HCT116 (cell line): Measurements from ENCODE around the gene CHMP1B. TPM values are rescaled to one million over a fixed set of nuclear protein-coding genes. Genes with fewer than 3 reads are reported as not detected.

Source experiments
- ATAC-seq: fragments of 200-7000 bp; cut with Tn5 transposase; 2 replicates; pipeline ENCODE4 v1.9.1; 2020; ENCODE audit warnings: mild to moderate bottlenecking, moderate library complexity
- Bru-seq: library from RNA; stranded (reverse); fragments of 400-500 nt; gene quantifications from one replicate; lab custom pipeline; 2021; lab: Mats Ljungman, UMichigan
- BruChase-seq, 2 experiments: library from RNA; stranded (reverse); fragments of 400-500 nt; gene quantifications; one replicate each; lab custom pipeline; 2021; lab: Mats Ljungman, UMichigan
- BruUV-seq: library from RNA; stranded (reverse); fragments of 400-500 nt; replicated peaks from 2 replicates; lab custom pipeline; 2021; lab: Mats Ljungman, UMichigan
- CTCF ChIA-PET: fragments of 300-600 bp; sonication (Branson Sonifier 250); formaldehyde crosslinking; loops from one replicate; lab custom pipeline; 2021; ENCODE audit warnings: antibody characterized with exemption; lab: Charles Lee
- POLR2A ChIA-PET: fragments of 300-600, 350-600 bp; sonication (Branson Sonifier 250); formaldehyde crosslinking; loops from one replicate; lab custom pipeline; 2021; ENCODE audit warnings: antibody characterized with exemption; lab: Charles Lee
- RAD21 ChIA-PET, 2 experiments: fragments of 300-600 bp; sonication (Branson Sonifier 250); formaldehyde crosslinking; loops; one replicate each; lab custom pipeline; 2023; ENCODE audit warnings: low total read pairs in 2 of 2; ENCODE audit not compliant: uncharacterized antibody in 2 of 2, unreplicated experiment in 2 of 2, low non-redundant PET in 1 of 2; lab: Charles Lee
- DNase-seq: peaks from one replicate; pipeline ENCODE4 v3.0.0-alpha.2; 2010; ENCODE audit warnings: low read depth, low spot score
- H2AFZ ChIP-seq: fragments of 200-600 bp; shearing (Covaris generic), sonication (generic); 2 replicates; pipeline ENCODE4 v1.6.1; 2017; ENCODE audit warnings: low read depth, mixed run types, mixed read lengths, antibody characterized with exemption, low read length; ENCODE audit not compliant: poor library complexity, severe bottlenecking
- H3K27ac ChIP-seq: 2 replicates; pipeline ENCODE4 v1.5.1; 2012; ENCODE audit warnings: low read depth, low read length
- H3K27me3 ChIP-seq: fragments of 200-600 bp; sonication (generic); 2 replicates; pipeline ENCODE4 v1.6.1; 2016; ENCODE audit warnings: mixed run types, low read length, mixed read lengths; ENCODE audit not compliant: insufficient read depth
- H3K36me3 ChIP-seq, 2 experiments: fragments of 200-500 bp in 1 of 2; fragments of 200-600 bp in 1 of 2; sonication (Bioruptor generic) in 1 of 2; sonication (generic) in 1 of 2; 2 replicates each; pipeline versions ENCODE4 v1.5.1 to v1.6.1; 2014 to 2016; ENCODE audit warnings: low read length in 2 of 2, inconsistent platforms in 1 of 2, mixed read lengths in 1 of 2, mixed run types in 1 of 2; ENCODE audit not compliant: insufficient read depth in 2 of 2, control insufficient read depth in 1 of 2
- H3K4me1 ChIP-seq, 2 experiments: fragments of 200-600 bp in 1 of 2; sonication (generic) in 1 of 2; 2 replicates each; pipeline versions ENCODE4 v1.5.1 to v1.6.1; 2012 to 2017; ENCODE audit warnings: low read length in 2 of 2, inconsistent platforms in 1 of 2, mild to moderate bottlenecking in 1 of 2, mixed read lengths in 1 of 2, mixed run types in 1 of 2, moderate library complexity in 1 of 2; ENCODE audit not compliant: insufficient read depth in 2 of 2, control insufficient read depth in 1 of 2
- H3K4me2 ChIP-seq: fragments of 200-600 bp; sonication (generic); 2 replicates; pipeline ENCODE4 v1.6.1; 2017; ENCODE audit warnings: mixed run types, low read length, mixed read lengths
- H3K4me3 ChIP-seq, 2 experiments: fragments of 200-600 bp in 1 of 2; sonication (generic) in 1 of 2; replicated peaks in 1 of 2; 2 replicates each; pipeline ENCODE4 v1.5.1; 2011 to 2016; ENCODE audit warnings: low read length in 2 of 2, control low read depth in 1 of 2, low read depth in 1 of 2, mild to moderate bottlenecking in 1 of 2, mixed read lengths in 1 of 2, mixed run types in 1 of 2
- H3K79me2 ChIP-seq: fragments of 200-600 bp; sonication (generic); 2 replicates; pipeline ENCODE4 v1.6.1; 2017; ENCODE audit warnings: mild to moderate bottlenecking, mixed run types, low read length, moderate library complexity, mixed read lengths; ENCODE audit not compliant: insufficient read depth
- H3K9ac ChIP-seq: fragments of 200-600 bp; sonication (generic); 2 replicates; pipeline ENCODE4 v1.6.1; 2016; ENCODE audit warnings: low read length, mixed read lengths
- H3K9me2 ChIP-seq: fragments of 200-600 bp; sonication (generic), shearing (Covaris generic); 2 replicates; pipeline ENCODE4 v1.6.1; 2017; ENCODE audit warnings: mixed run types, mild to moderate bottlenecking, moderate library complexity; ENCODE audit not compliant: insufficient read depth
- H3K9me3 ChIP-seq, 2 experiments: fragments of 200-500 bp in 1 of 2; fragments of 200-600 bp in 1 of 2; sonication (Bioruptor generic) in 1 of 2; sonication (generic) in 1 of 2; 2 replicates each; pipeline ENCODE4 v1.6.1; 2014 to 2017; ENCODE audit warnings: low read length in 2 of 2, mixed read lengths in 2 of 2, inconsistent platforms in 1 of 2, low read depth in 1 of 2, mild to moderate bottlenecking in 1 of 2, mixed run types in 1 of 2, moderate library complexity in 1 of 2; ENCODE audit not compliant: control insufficient read depth in 1 of 2, insufficient read depth in 1 of 2
- H4K20me1 ChIP-seq: fragments of 200-600 bp; sonication (generic), shearing (Covaris generic); 2 replicates; pipeline ENCODE4 v1.6.1; 2017; ENCODE audit warnings: mixed run types, mild to moderate bottlenecking, moderate library complexity; ENCODE audit not compliant: insufficient read depth
- CBX3 ChIP-seq: IDR thresholded peaks from 2 replicates; pipeline ENCODE4 v1.6.1; 2012; ENCODE audit warnings: low read depth
- CEBPB ChIP-seq: IDR thresholded peaks from 2 replicates; pipeline ENCODE4 v1.6.1; 2012; ENCODE audit warnings: low read depth
- EGR1 ChIP-seq: IDR thresholded peaks from 2 replicates; pipeline ENCODE4 v1.6.1; 2012; ENCODE audit warnings: low read depth
- ELF1 ChIP-seq: IDR thresholded peaks from 2 replicates; pipeline ENCODE4 v1.6.1; 2012; ENCODE audit warnings: low read depth, borderline replicate concordance
- EZH2phosphoT487 ChIP-seq: fragments of 200-600 bp; IDR thresholded peaks from 2 replicates; pipeline ENCODE4 v1.6.1; 2018; ENCODE audit warnings: antibody characterized with exemption, borderline replicate concordance
- MAX ChIP-seq: IDR thresholded peaks from 2 replicates; pipeline ENCODE4 v1.6.1; 2012
- POLR2A ChIP-seq: IDR thresholded peaks from 2 replicates; pipeline ENCODE4 v1.7.0; 2011; ENCODE audit warnings: borderline replicate concordance; ENCODE audit not compliant: insufficient read depth, insufficient read length; ENCODE audit errors: extremely low read depth
- POLR2AphosphoS5 ChIP-seq: IDR thresholded peaks from 2 replicates; pipeline ENCODE4 v1.6.1; 2011; ENCODE audit warnings: mild to moderate bottlenecking, low read depth, low read length, moderate library complexity
- RAD21 ChIP-seq: IDR thresholded peaks from 2 replicates; pipeline ENCODE4 v1.6.1; 2012; ENCODE audit warnings: low read depth, mild to moderate bottlenecking
- SIN3A ChIP-seq: IDR thresholded peaks from 2 replicates; pipeline ENCODE4 v1.6.1; 2012; ENCODE audit warnings: low read depth
- SRF ChIP-seq: IDR thresholded peaks from 2 replicates; pipeline ENCODE4 v1.6.1; 2012; ENCODE audit warnings: low read depth
- TCF7L2 ChIP-seq: IDR thresholded peaks from 2 replicates; pipeline ENCODE4 v1.7.0; 2011; ENCODE audit warnings: borderline replicate concordance, inconsistent platforms; ENCODE audit not compliant: insufficient read depth, insufficient read length; ENCODE audit errors: extremely low read depth
- YY1 ChIP-seq: IDR thresholded peaks from 2 replicates; pipeline ENCODE4 v1.6.1; 2011; ENCODE audit warnings: low read length, low read depth, moderate library complexity, mild to moderate bottlenecking; ENCODE audit not compliant: insufficient replicate concordance; ENCODE audit errors: extremely low read depth
- ZFX ChIP-seq: fragments of 450-650 bp; IDR thresholded peaks from 2 replicates; pipeline ENCODE4 v1.6.1; 2017
- ZNF274 ChIP-seq: fragments of 200-500 bp; sonication (Bioruptor generic); IDR thresholded peaks from 2 replicates; pipeline ENCODE4 v1.6.1; 2014; ENCODE audit warnings: mild to moderate bottlenecking, low read depth, low read length, inconsistent platforms
- intact Hi-C: fragments of 100-400 bp; cut with micrococcal nuclease; formaldehyde crosslinking; loops from 2 replicates; pipeline ENCODE4 v1.10.0; 2022
- long read RNA-seq: library from polyadenylated mRNA; unstranded; transcript quantifications from one replicate; pipeline ENCODE4 v2.0.0, GENCODE V29; 2021; ENCODE audit not compliant: unreplicated experiment
- polyA plus RNA-seq: library from polyadenylated mRNA; unstranded; fragments of >200 nt; gene quantifications from 2 replicates; pipeline ENCODE4 v1.2.1, GENCODE V29; 2012; ENCODE audit warnings: missing spikeins
- total RNA-seq: library from RNA; stranded (reverse); gene quantifications from one replicate; pipeline ENCODE4 v1.2.1, GENCODE V29; 2021; ENCODE audit not compliant: unreplicated experiment
- TF ChIP-seq, protein P1 (sequence below): IDR thresholded peaks from 2 replicates; pipeline ENCODE4 v1.6.1; 2011; ENCODE audit warnings: mild to moderate bottlenecking, low read length, moderate library complexity; ENCODE audit not compliant: insufficient replicate concordance; ENCODE audit errors: extremely low read depth
- TF ChIP-seq, protein P2 (sequence below): IDR thresholded peaks from 2 replicates; pipeline ENCODE4 v1.6.1; 2012; ENCODE audit warnings: low read depth

The CHMP1B gene
- 30.3 TPM for total RNA-seq
- polyA plus RNA-seq: 31.1 and 43.8 TPM in 2 replicates
- Bru-seq, nascent RNA: percentile 97 among the genes with signal in this experiment
- BruChase-seq, experiment 1, labeled RNA remaining after a 6-hour chase: percentile 98 among the genes with signal in this experiment
- BruChase-seq, experiment 2, labeled RNA remaining after a 2-hour chase: percentile 99 among the genes with signal in this experiment
- long read RNA-seq, transcript CHMP1B-201 (1 exons, 3,054 nt): major isoform, 53 of 53 reads
- long read RNA-seq, partial matches to known transcripts: 0 of 53 reads
- long read RNA-seq, other reads (novel, unspliced or antisense): 0 of 53 reads

GRCh38 chr18:11851146-11851805, at the start of gene CHMP1B:
TSS of gene CHMP1B (plus strand) at chr18:11851413. CDS start at chr18:11851512, 99 bp downstream.
- Histone ChIP-seq H3K4me2 (peak within 1 kb of the TSS; percentile 87), H3K9me3 (no peaks in the 10 kb centered on the region), H2AFZ (peak within 1 kb of the TSS; percentile 89), H3K9ac (peak within 1 kb of the TSS; percentile 84), H3K36me3 (no peaks in the 10 kb centered on the region), H3K4me1 (peaks cover 22 to 45% of the 10 kb centered on the region in 2 experiments), H3K27ac (peak within 1 kb of the TSS; percentile 55), H3K4me3 (peak within 1 kb of the TSS; percentile 82 to 99), H3K79me2 (peaks cover 23% of the 10 kb centered on the region), H4K20me1 (no peaks in the 10 kb centered on the region), H3K9me2 (no peaks in the 10 kb centered on the region; the same call in 1 of the 2 replicates), H3K27me3 (no peaks in the 10 kb centered on the region)
- ATAC-seq (peak; percentile 92), DNase-seq (peak; percentile 92)
- no peak for TF ChIP-seq MAX
- peak; percentile 94 for TF ChIP-seq POLR2AphosphoS5
- no peak for TF ChIP-seq EZH2phosphoT487
- no peak for TF ChIP-seq ELF1
- no peak for TF ChIP-seq ZNF274
- peak; percentile 65 for TF ChIP-seq ZFX
- peak; percentile 66 for TF ChIP-seq TCF7L2
- TF ChIP-seq SIN3A: no peak
- TF ChIP-seq CEBPB: no peak
- no peak for TF ChIP-seq RAD21
- TF ChIP-seq CBX3: no peak
- no peak for TF ChIP-seq SRF
- TF ChIP-seq, protein P1, sequence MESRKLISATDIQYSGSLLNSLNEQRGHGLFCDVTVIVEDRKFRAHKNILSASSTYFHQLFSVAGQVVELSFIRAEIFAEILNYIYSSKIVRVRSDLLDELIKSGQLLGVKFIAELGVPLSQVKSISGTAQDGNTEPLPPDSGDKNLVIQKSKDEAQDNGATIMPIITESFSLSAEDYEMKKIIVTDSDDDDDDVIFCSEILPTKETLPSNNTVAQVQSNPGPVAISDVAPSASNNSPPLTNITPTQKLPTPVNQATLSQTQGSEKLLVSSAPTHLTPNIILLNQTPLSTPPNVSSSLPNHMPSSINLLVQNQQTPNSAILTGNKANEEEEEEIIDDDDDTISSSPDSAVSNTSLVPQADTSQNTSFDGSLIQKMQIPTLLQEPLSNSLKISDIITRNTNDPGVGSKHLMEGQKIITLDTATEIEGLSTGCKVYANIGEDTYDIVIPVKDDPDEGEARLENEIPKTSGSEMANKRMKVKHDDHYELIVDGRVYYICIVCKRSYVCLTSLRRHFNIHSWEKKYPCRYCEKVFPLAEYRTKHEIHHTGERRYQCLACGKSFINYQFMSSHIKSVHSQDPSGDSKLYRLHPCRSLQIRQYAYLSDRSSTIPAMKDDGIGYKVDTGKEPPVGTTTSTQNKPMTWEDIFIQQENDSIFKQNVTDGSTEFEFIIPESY: peak; percentile 44
- TF ChIP-seq YY1: peak; percentile 79
- no peak for TF ChIP-seq EGR1
- TF ChIP-seq, protein P2, sequence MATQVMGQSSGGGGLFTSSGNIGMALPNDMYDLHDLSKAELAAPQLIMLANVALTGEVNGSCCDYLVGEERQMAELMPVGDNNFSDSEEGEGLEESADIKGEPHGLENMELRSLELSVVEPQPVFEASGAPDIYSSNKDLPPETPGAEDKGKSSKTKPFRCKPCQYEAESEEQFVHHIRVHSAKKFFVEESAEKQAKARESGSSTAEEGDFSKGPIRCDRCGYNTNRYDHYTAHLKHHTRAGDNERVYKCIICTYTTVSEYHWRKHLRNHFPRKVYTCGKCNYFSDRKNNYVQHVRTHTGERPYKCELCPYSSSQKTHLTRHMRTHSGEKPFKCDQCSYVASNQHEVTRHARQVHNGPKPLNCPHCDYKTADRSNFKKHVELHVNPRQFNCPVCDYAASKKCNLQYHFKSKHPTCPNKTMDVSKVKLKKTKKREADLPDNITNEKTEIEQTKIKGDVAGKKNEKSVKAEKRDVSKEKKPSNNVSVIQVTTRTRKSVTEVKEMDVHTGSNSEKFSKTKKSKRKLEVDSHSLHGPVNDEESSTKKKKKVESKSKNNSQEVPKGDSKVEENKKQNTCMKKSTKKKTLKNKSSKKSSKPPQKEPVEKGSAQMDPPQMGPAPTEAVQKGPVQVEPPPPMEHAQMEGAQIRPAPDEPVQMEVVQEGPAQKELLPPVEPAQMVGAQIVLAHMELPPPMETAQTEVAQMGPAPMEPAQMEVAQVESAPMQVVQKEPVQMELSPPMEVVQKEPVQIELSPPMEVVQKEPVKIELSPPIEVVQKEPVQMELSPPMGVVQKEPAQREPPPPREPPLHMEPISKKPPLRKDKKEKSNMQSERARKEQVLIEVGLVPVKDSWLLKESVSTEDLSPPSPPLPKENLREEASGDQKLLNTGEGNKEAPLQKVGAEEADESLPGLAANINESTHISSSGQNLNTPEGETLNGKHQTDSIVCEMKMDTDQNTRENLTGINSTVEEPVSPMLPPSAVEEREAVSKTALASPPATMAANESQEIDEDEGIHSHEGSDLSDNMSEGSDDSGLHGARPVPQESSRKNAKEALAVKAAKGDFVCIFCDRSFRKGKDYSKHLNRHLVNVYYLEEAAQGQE: no peak
- TF ChIP-seq POLR2A: peak; percentile 75
- CTCF ChIA-PET: no interaction called here
- intact Hi-C loops: loop anchor here (2.0 kb wide), 2 partner anchors 58 to 130 kb away; partner anchors contain the start of genes IMPA2 and MPPE1
- POLR2A ChIA-PET: no interaction called here
- no TSS peak for BruUV-seq
- RAD21 ChIA-PET: no interaction called here
